Measurements from ENCODE around the gene TBC1D10A. TPM values are rescaled to one million over a fixed set of nuclear protein-coding genes. Genes with fewer than 3 reads are reported as not detected.

Gene TBC1D10A
- total RNA-seq, 3 donors from 2014 or later, result 29.7 to 41.4 (median 32.2) TPM

GRCh38 chr22:30266445-30267381 lies 60.0 kb downstream of the TBC1D10A start, which contains the start of gene OSM:
TSS of gene OSM (minus strand) at chr22:30266851. CDS start at chr22:30266799, 52 bp downstream.
- H3K4me3 ChIP-seq, result no peak within 1 kb of the TSS
- DNase-seq (peak in 2 of 3 donors; percentile 70 to 90), ATAC-seq (peak; percentile 54)
- intact Hi-C loops (cut with DNase I, micrococcal nuclease), result loop anchor here in 1 of 2 donors (5.0 kb wide), 1 partner anchor 116 kb away; no protein-coding TSS in a partner anchor
- no peaks in the 10 kb centered on the region for H3K36me3 ChIP-seq (ENCODE audit: low read depth)
- H3K4me1 ChIP-seq (ENCODE audit: low read depth), result peaks cover 6% of the 10 kb centered on the region
- H3K9me3 ChIP-seq, result no peaks in the 10 kb centered on the region
- TF ChIP-seq, protein P1, sequence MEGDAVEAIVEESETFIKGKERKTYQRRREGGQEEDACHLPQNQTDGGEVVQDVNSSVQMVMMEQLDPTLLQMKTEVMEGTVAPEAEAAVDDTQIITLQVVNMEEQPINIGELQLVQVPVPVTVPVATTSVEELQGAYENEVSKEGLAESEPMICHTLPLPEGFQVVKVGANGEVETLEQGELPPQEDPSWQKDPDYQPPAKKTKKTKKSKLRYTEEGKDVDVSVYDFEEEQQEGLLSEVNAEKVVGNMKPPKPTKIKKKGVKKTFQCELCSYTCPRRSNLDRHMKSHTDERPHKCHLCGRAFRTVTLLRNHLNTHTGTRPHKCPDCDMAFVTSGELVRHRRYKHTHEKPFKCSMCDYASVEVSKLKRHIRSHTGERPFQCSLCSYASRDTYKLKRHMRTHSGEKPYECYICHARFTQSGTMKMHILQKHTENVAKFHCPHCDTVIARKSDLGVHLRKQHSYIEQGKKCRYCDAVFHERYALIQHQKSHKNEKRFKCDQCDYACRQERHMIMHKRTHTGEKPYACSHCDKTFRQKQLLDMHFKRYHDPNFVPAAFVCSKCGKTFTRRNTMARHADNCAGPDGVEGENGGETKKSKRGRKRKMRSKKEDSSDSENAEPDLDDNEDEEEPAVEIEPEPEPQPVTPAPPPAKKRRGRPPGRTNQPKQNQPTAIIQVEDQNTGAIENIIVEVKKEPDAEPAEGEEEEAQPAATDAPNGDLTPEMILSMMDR (IDR thresholded peaks at IDR 0.05), result no peak

GRCh38 chr22:30265823-30266444 lies 60.8 kb downstream of the TBC1D10A start:
- intact Hi-C loops (cut with DNase I, micrococcal nuclease), result loop anchor here in 1 of 2 donors (5.0 kb wide), 1 partner anchor 116 kb away; no protein-coding TSS in a partner anchor
- DNase-seq (peak in 2 of 3 donors; percentile 69 to 89), ATAC-seq (peak; percentile 71)
- TF ChIP-seq, protein P1 (IDR thresholded peaks at IDR 0.05), result no peak
- no peak overlapping the region for H3K4me3 ChIP-seq
- H3K36me3 ChIP-seq (ENCODE audit: low read depth), result no peaks in the 10 kb centered on the region
- no peaks in the 10 kb centered on the region for H3K9me3 ChIP-seq
- peaks cover 6% of the 10 kb centered on the region for H3K4me1 ChIP-seq (ENCODE audit: low read depth)

GRCh38 chr22:30265131-30265720 lies 61.5 kb downstream of the TBC1D10A start:
- Histone ChIP-seq H3K9me3 (no peaks in the 10 kb centered on the region), H3K4me1 (ENCODE audit: low read depth) (peaks cover 6% of the 10 kb centered on the region), H3K36me3 (ENCODE audit: low read depth) (no peaks in the 10 kb centered on the region), H3K4me3 (no peak overlapping the region)
- intact Hi-C loops (cut with DNase I, micrococcal nuclease), result loop anchor here in 1 of 2 donors (5.0 kb wide), 1 partner anchor 117 kb away; no protein-coding TSS in a partner anchor
- DNase-seq (peak in 1 of 3 donors; percentile 3), ATAC-seq (no peak)
- TF ChIP-seq, protein P1 (IDR thresholded peaks at IDR 0.05), result no peak

- Histone ChIP-seq H3K4me3 (no peak overlapping the region), H3K4me1 (ENCODE audit: low read depth) (peaks cover 6% of the 10 kb centered on the region), H3K36me3 (ENCODE audit: low read depth) (no peaks in the 10 kb centered on the region), H3K9me3 (no peaks in the 10 kb centered on the region)
- ATAC-seq (no peak), DNase-seq (no peak)
- TF ChIP-seq, protein P1 (IDR thresholded peaks at IDR 0.05), result no peak
- intact Hi-C loops (cut with DNase I, micrococcal nuclease), result no loop called here
Measured at GRCh38 chr22:30263883-30264282, 62.9 kb downstream of the TBC1D10A start.
